K562 (cell line): Measurements from ENCODE around the gene CORO2A. TPM values are rescaled to one million over a fixed set of nuclear protein-coding genes. Genes with fewer than 3 reads are reported as not detected.

Experiments
- ATAC-seq: fragments of 200-7000 bp; cut with Tn5 transposase; 3 replicates; pipeline ENCODE4 v1.9.1; 2020; ENCODE audit warnings: moderate library complexity
- BruUV-seq: library from RNA; stranded (reverse); fragments of 400-500 nt; replicated peaks from 2 replicates; lab custom pipeline; 2021; lab: Mats Ljungman, UMichigan
- CTCF ChIA-PET: fragments of 300-600 bp; formaldehyde crosslinking; extraction: SDS; loops from one replicate; lab custom pipeline; 2021; ENCODE audit warnings: low intra/inter-chr PET ratio; lab: Yijun Ruan, JAX
- POLR2A ChIA-PET: fragments of 300-600, 350-650 bp; sonication (Branson Sonifier 250); formaldehyde crosslinking; extraction: SDS; loops from one replicate; lab custom pipeline; 2021; ENCODE audit warnings: antibody characterized with exemption, inconsistent platforms; lab: Yijun Ruan, JAX
- DNase-seq, 4 experiments: peaks; one replicate each; pipeline versions ENCODE4 v3.0.0 to v3.0.0-alpha.2; 2011 to 2018; ENCODE audit warnings: low spot score in 3 of 4, mixed read lengths in 3 of 4; ENCODE audit errors: extremely low read depth in 1 of 4
- FAIRE-seq: peaks from 2 replicates; lab custom pipeline; 2011; peaks lifted over from hg19 to GRCh38; lab: Jason Lieb, UNC
- H2AFZ ChIP-seq: 2 replicates; pipeline ENCODE4 v1.6.0; 2011; ENCODE audit warnings: low read depth, low read length, control low read depth, inconsistent platforms
- H3K27ac ChIP-seq: fragments of 200-600 bp; 3 replicates; pipeline ENCODE4 v1.8.0; 2011; ENCODE audit warnings: low read depth, mild to moderate bottlenecking, control low read depth, inconsistent platforms, low read length, moderate library complexity, mixed read lengths; ENCODE audit errors: extremely low read depth
- H3K27me3 ChIP-seq, 2 experiments: fragments of 300-600 bp in 1 of 2; 2 replicates in 1 of 2; 3 replicates in 1 of 2; pipeline versions ENCODE4 v1.6.0 to v1.8.0; 2011; ENCODE audit warnings: inconsistent platforms in 2 of 2, low read length in 2 of 2, mild to moderate bottlenecking in 1 of 2, mixed read lengths in 1 of 2, moderate library complexity in 1 of 2; ENCODE audit not compliant: control insufficient read depth in 2 of 2, insufficient read depth in 2 of 2
- H3K36me3 ChIP-seq: fragments of 300-600 bp; 3 replicates; pipeline ENCODE4 v1.8.0; 2011; ENCODE audit warnings: mild to moderate bottlenecking, low read length, inconsistent platforms; ENCODE audit not compliant: control insufficient read depth, insufficient read depth
- H3K4me1 ChIP-seq, 2 experiments: fragments of 200-600 bp in 1 of 2; replicated peaks in 1 of 2; 2 replicates in 1 of 2; 3 replicates in 1 of 2; pipeline versions ENCODE4 v1.5.1 to v1.8.0; 2011; ENCODE audit warnings: inconsistent platforms in 2 of 2, low read length in 2 of 2, mild to moderate bottlenecking in 1 of 2, mixed read lengths in 1 of 2, moderate library complexity in 1 of 2; ENCODE audit not compliant: control insufficient read depth in 2 of 2, insufficient read depth in 2 of 2
- H3K4me2 ChIP-seq: 2 replicates; pipeline ENCODE4 v1.6.1; 2011; ENCODE audit warnings: low read length, control low read depth, inconsistent platforms, mixed read lengths; ENCODE audit not compliant: insufficient read depth
- H3K4me3 ChIP-seq: fragments of 200-600 bp; sonication (generic), shearing (Covaris generic); 2 replicates; pipeline ENCODE4 v1.5.1; 2016; ENCODE audit warnings: control low read depth, inconsistent platforms
- H3K79me2 ChIP-seq: fragments of 200-600 bp; 3 replicates; pipeline ENCODE4 v1.8.0; 2011; ENCODE audit warnings: low read length, inconsistent platforms; ENCODE audit not compliant: control insufficient read depth, insufficient read depth
- H3K9ac ChIP-seq, 2 experiments: 2 replicates each; pipeline versions ENCODE4 v1.6.0 to v1.6.1; 2011; ENCODE audit warnings: low read depth in 2 of 2, low read length in 2 of 2, control low read depth in 1 of 2, inconsistent platforms in 1 of 2, mild to moderate bottlenecking in 1 of 2, mixed read lengths in 1 of 2; ENCODE audit not compliant: insufficient read depth in 1 of 2
- H3K9me1 ChIP-seq: one replicate; pipeline ENCODE4 v1.6.0; 2011; ENCODE audit warnings: inconsistent platforms, mild to moderate bottlenecking, low read length, moderate library complexity; ENCODE audit not compliant: control insufficient read depth, insufficient read depth
- H3K9me3 ChIP-seq: replicated peaks from 2 replicates; pipeline ENCODE4 v1.5.1; 2011; ENCODE audit warnings: low read depth, low read length, inconsistent platforms; ENCODE audit not compliant: control insufficient read depth, insufficient read depth
- H4K20me1 ChIP-seq: replicated peaks from 2 replicates; pipeline ENCODE4 v1.6.1; 2011; ENCODE audit warnings: low read length, inconsistent platforms, mixed read lengths; ENCODE audit not compliant: control insufficient read depth, insufficient read depth
- ATF3 ChIP-seq, 2 experiments: fragments of 450-650 bp in 1 of 2; sonication (generic) in 1 of 2; formaldehyde crosslinking in 1 of 2; IDR thresholded peaks in 1 of 2; conservative IDR thresholded peaks in 1 of 2; 2 replicates each; pipeline versions ENCODE4 v1.6.1 to v1.8.1; 2016 to 2023; ENCODE audit warnings: mild to moderate bottlenecking in 2 of 2, moderate library complexity in 2 of 2, inconsistent platforms in 1 of 2, missing genetic modification reagents in 1 of 2
- IFI16 ChIP-seq: fragments of 250-450 bp; sonication (Bioruptor Pico); IDR thresholded peaks from 2 replicates; pipeline ENCODE4 v2.1.2; 2022; ENCODE audit warnings: mild to moderate bottlenecking, inconsistent platforms
- JUND ChIP-seq, 2 experiments: IDR thresholded peaks; 2 replicates in 1 of 2; 3 replicates in 1 of 2; pipeline ENCODE4 v1.6.1; 2011; ENCODE audit warnings: borderline replicate concordance in 2 of 2, low read depth in 2 of 2, low read length in 2 of 2, improper control_type of control experiment in 1 of 2, missing biosample characterization in 1 of 2, missing genetic modification characterization in 1 of 2, missing genetic modification reagents in 1 of 2
- NR4A1 ChIP-seq, 2 experiments: fragments of 250-450 bp in 1 of 2; fragments of 450-650 bp in 1 of 2; sonication (Bioruptor Pico) in 1 of 2; IDR thresholded peaks; 2 replicates each; pipeline versions ENCODE4 v1.4.0 to v1.6.1; 2016 to 2020; ENCODE audit warnings: mild to moderate bottlenecking in 2 of 2, missing compliant biosample characterization in 1 of 2, missing genetic modification characterization in 1 of 2, moderate library complexity in 1 of 2
- RBBP5 ChIP-seq: fragments of 200-600 bp; sonication (generic); IDR thresholded peaks from 2 replicates; pipeline ENCODE4 v1.6.1; 2012; ENCODE audit warnings: borderline replicate concordance, mild to moderate bottlenecking, low read length, control low read depth, inconsistent platforms; ENCODE audit not compliant: insufficient read depth, poor library complexity, severe bottlenecking
- TEAD2 ChIP-seq: fragments of 450-650 bp; IDR thresholded peaks from 2 replicates; pipeline ENCODE4 v1.6.1; 2016; ENCODE audit warnings: missing genetic modification characterization, control low read depth, missing compliant biosample characterization
- TGIF2 ChIP-seq: sonication (generic); formaldehyde crosslinking; IDR thresholded peaks from 2 replicates; pipeline ENCODE4 v1.8.1; 2022; ENCODE audit warnings: mild to moderate bottlenecking, missing genetic modification reagents, moderate library complexity
- ZNF197 ChIP-seq: fragments of 200-800 bp; sonication (Bioruptor generic); IDR thresholded peaks from 2 replicates; pipeline ENCODE4 v1.6.1; 2016; ENCODE audit warnings: low read depth, missing genetic modification characterization, missing compliant biosample characterization
- ZNF449 ChIP-seq: fragments of 250-450 bp; sonication (Bioruptor Pico); IDR thresholded peaks from 2 replicates; pipeline ENCODE4 v1.8.0; 2022; ENCODE audit warnings: moderate library complexity, mild to moderate bottlenecking, inconsistent platforms
- WGBS: fragments of 100-300 bp; shearing (Covaris generic); methylation state at CpG from one replicate; pipeline ENCODE4 v1.1.6; 2016; ENCODE audit warnings: low coverage, mixed read lengths; ENCODE audit not compliant: insufficient coverage; ENCODE audit errors: missing lambda C conversion rate; 5-methylcytosine and 5-hydroxymethylcytosine counted together
- in situ Hi-C: fragments of 300-500 bp; cut with MboI; formaldehyde crosslinking; loops from 4 replicates; pipeline ENCODE4 v1.15.0; 2018; ENCODE audit warnings: inconsistent platforms, mixed read lengths
- intact Hi-C: fragments of 100-400 bp; cut with micrococcal nuclease; formaldehyde crosslinking; loops from 2 replicates; pipeline ENCODE4 v1.14.2; 2022
- polyA plus RNA-seq, 8 experiments: library from polyadenylated mRNA; depleted of rRNA in 4 of 8; stranded (reverse) in 5 of 8; unstranded in 3 of 8; fragments of >200 nt; fragmentation: Nextera tagmentation in 2 of 8; fragmentation: Illumina TruSeq in 1 of 8; extraction: Ambion mirVana in 2 of 8; extraction: Trizol in 1 of 8; gene quantifications; 2 replicates each; pipeline versions ENCODE4 v1.2.1 to v1.2.3, GENCODE V29; 2011 to 2014; ENCODE audit warnings: inconsistent platforms in 1 of 8, missing spikeins in 1 of 8
- total RNA-seq, 7 experiments: library from RNA; depleted of rRNA in 6 of 7; stranded (reverse); fragments of >200 nt in 6 of 7; fragmentation: Illumina TruSeq in 2 of 7; extraction: Trizol in 2 of 7; gene quantifications; 2 replicates each; pipeline versions ENCODE4 v1.2.1 to v1.2.3, GENCODE V29; 2011 to 2021; ENCODE audit warnings: low replicate concordance in 1 of 7

Gene CORO2A
- total and polyA plus RNA-seq, 9 of the 15 experiments (the other 6 are each of a cell fraction or from before 2014, with no cell fraction given), result 9.5 to 26.6 (median 18.0) TPM

GRCh38 chr9:98182889-98183599 is 9.4 kb downstream of the CORO2A start:
- Histone ChIP-seq H3K4me3 (no peak overlapping the region), H3K9ac (peak overlapping the region; percentile 43 to 50; a peak in 3 of 4 replicates), H3K27me3 (no peaks in the 10 kb centered on the region), H3K9me1 (no peaks in the 10 kb centered on the region), H4K20me1 (no peaks in the 10 kb centered on the region), H3K4me2 (peak overlapping the region; percentile 76), H2AFZ (peak overlapping the region; percentile 6; the same call in 1 of the 2 replicates), H3K4me1 (peaks cover 45 to 62% of the 10 kb centered on the region in 2 experiments), H3K36me3 (peaks cover 11% of the 10 kb centered on the region; the same call in 1 of the 3 replicates), H3K9me3 (no peaks in the 10 kb centered on the region), H3K79me2 (peaks cover 81% of the 10 kb centered on the region), H3K27ac (peak overlapping the region; percentile 80)
- no peak for ATAC-seq
- in situ Hi-C loops (no loop called here), intact Hi-C loops (loop anchor here (5.0 kb wide), 1 partner anchor 241 kb away; no protein-coding TSS in a partner anchor)
- POLR2A ChIA-PET, result interaction anchor here (0.5 to 1.3 kb wide), 7 partner anchors 8 to 1497 kb away, joined by 3 to 6 read pairs (median 3); partner anchors contain the start of gene CORO2A
- CTCF ChIA-PET, result no interaction called here
- DNase-seq, result peak in 1 of 4 experiments; percentile 37
- peak; percentile 44 for FAIRE-seq
- WGBS, result 30% methylated on average over 9 of the region's 9 CpGs
- BruUV-seq, result no TSS peak
- TF ChIP-seq IFI16 (CRISPR knock-in tag) (no peak), ZNF449 (CRISPR knock-in tag) (no peak), JUND (IDR thresholded peaks at IDR 0.05; ENCODE audit: borderline replicate concordance, low read depth, low read length) (no peak), JUND (tag; IDR thresholded peaks at IDR 0.05; ENCODE audit: borderline replicate concordance, low read depth, low read length) (0 out of 3 replicates have a peak, but pooled peaks have one; percentile 4), ATF3 (IDR thresholded peaks at IDR 0.05) (peak; percentile 48; the same call in 1 of the 2 replicates), ATF3 (CRISPR knock-in tag; conservative IDR thresholded peaks at IDR 0.05) (no peak), TEAD2 (tag) (no peak), ZNF197 (0 out of 2 replicates have a peak, but pooled peaks have one; percentile 20), TGIF2 (CRISPR knock-in tag) (no peak), RBBP5 (peak; percentile 23), NR4A1 (CRISPR knock-in tag; IDR thresholded peaks at IDR 0.05) (no peak), NR4A1 (tag; IDR thresholded peaks at IDR 0.05) (no peak)
